Fibroblast of pulmonary artery (primary cell): ENCODE results near the gene DHTKD1.
A peak's percentile ranks its signal among the peaks of the same experiment; 100 is the strongest.

Experiments used
- DNase-seq: peaks from one replicate; pipeline ENCODE4 v3.0.0-alpha.2; 2010; ENCODE audit warnings: low read depth
- H3K4me3 ChIP-seq: replicated peaks from 2 replicates; pipeline ENCODE4 v1.5.1; 2011; ENCODE audit warnings: low read depth, mild to moderate bottlenecking, control low read depth, low read length, moderate library complexity
- TF ChIP-seq, protein P1 (sequence below): IDR thresholded peaks from 2 replicates; pipeline ENCODE4 v1.5.1; 2011; ENCODE audit warnings: mild to moderate bottlenecking, control low read depth, low read length, inconsistent platforms; ENCODE audit errors: missing control alignments

The DHTKD1 gene

DNA sequence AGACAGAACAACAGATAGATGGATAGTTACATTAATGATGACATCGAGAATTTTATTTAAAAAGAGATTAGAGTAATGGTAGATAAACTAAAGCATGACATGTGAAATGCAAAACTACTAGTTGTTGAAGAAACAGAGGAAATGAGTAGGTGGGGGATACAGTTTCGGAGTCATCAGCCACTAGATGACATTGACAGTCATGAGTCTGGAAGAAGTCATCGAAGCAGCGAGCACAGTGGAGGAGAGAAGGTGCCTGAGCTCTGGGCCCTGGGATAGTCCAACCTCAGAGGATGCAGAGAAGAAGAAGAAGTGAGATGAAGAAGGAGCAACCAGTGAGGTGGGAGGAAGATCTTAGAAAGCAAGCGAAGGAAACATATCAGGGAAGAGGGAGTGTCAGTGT lies 40.5 kb downstream of the DHTKD1 start:
- TF ChIP-seq, protein P1, sequence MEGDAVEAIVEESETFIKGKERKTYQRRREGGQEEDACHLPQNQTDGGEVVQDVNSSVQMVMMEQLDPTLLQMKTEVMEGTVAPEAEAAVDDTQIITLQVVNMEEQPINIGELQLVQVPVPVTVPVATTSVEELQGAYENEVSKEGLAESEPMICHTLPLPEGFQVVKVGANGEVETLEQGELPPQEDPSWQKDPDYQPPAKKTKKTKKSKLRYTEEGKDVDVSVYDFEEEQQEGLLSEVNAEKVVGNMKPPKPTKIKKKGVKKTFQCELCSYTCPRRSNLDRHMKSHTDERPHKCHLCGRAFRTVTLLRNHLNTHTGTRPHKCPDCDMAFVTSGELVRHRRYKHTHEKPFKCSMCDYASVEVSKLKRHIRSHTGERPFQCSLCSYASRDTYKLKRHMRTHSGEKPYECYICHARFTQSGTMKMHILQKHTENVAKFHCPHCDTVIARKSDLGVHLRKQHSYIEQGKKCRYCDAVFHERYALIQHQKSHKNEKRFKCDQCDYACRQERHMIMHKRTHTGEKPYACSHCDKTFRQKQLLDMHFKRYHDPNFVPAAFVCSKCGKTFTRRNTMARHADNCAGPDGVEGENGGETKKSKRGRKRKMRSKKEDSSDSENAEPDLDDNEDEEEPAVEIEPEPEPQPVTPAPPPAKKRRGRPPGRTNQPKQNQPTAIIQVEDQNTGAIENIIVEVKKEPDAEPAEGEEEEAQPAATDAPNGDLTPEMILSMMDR: no peak
- no peak overlapping the region for H3K4me3 ChIP-seq
- DNase-seq: no peak

DNA sequence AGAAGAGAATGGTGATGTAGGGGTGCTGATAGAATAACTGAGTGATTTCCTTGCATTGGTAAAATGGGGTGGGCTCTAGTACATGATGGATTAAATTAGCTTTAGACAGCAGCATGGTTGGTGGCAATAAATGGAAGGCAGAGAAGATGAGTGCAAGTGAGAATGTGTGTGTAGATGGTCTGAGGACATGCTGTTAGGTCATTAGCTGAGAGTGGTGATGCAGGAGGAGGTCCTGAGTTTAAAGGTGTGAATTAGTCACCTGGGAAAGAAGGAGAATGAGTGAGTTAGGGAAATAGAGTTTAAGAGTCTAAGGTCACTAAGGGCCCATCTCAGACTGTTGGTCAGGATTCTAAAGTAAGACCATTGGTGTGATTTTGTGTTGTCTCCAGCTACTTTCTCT lies 42.8 kb downstream of the DHTKD1 start:
- no peak overlapping the region for H3K4me3 ChIP-seq
- TF ChIP-seq, protein P1: no peak
- DNase-seq: no peak

DNA sequence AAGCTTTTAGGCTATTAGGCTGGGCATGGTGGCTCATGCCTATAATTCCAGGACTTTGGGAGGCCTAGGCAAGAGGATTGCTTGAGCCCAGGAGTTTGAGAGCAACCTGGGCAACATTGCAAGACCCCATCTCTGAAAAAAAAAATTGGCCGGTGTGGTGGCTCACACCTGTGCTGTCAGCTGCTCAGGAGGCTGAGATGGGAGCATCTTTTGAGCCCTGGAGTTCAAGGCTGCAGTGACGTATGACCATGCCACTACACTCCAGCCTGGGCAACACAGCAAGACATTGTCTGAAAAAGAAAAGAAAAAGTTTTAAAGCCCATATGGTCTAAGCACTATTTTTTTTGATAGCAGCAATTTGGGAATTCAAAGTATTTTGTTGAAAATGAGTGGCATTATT lies 44.9 kb downstream of the DHTKD1 start:
- H3K4me3 ChIP-seq: no peak overlapping the region
- TF ChIP-seq, protein P1: no peak
- DNase-seq: no peak

DNA sequence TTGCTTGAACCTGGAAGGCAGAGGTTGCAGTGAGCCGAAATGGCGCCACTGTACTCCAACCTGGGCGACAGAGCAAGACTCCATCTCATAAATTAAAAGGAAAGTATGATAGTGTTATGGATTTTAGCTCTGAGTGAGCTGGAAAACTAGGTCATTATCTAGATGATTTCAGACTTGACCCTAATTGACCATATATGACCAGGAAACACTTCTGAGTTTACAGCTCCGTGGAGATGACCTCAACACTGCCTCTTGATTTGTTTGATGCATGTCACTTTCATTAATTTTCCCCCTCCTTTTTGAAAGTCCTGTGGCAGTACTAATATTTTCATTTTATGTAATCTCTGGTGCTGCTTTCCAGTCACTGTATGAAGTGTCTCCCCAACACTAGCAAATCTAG lies 52.9 kb downstream of the DHTKD1 start:
- H3K4me3 ChIP-seq: no peak overlapping the region
- TF ChIP-seq, protein P1: no peak
- no peak for DNase-seq

DNA sequence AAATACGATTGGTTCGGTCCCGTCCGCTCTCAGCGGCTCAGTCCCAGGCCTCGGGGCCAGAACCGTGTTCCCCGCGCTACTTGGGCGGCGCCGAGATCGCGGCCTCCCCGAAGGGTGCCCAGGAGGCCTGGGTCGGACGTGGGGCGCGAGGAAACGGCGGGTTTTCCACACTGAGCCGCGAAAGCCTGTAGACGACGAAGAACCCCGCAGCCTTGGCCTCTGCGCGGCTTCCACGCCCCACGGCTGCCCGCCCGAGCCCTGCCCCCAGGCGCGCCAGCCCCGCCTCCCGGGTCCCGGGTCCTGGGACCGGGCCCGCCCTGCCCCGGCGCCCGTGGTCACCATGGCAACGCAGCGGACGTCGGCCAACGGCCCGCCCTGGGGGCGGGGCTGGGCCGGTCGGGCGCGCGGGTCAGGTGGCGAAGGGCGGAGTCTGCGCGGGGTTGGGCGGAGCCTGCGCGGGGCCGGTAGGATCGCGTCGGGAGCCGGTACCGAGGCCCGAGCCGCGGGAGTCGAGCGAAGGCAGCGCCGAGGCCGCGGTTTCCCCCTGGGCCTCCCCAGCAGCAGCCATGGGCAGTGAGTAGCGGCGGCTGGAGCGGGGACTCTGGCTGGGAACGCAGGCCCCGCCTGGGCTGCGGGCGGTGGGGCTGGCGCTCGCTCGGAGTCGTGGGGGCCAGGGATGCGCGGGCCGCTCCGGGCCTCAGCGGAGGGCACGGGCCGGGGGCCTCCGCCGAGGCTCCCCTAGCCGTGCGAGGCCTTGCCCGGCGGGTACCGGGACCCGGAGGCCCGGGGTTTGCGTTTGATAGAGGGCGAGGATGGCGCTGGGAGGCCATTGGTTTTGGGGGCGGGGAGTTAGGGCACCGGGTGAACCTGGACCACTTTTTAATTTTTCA lies 60.7 kb downstream of the DHTKD1 start, which contains the start of gene SEC61A2:
Gene SEC61A2, plus strand, starts transcription at position 456 of the 890 bp plus-strand sequence. Its CDS starts 111 bp downstream, at position 567.
- DNase-seq: peak; percentile 90
- H3K4me3 ChIP-seq: peak within 1 kb of the TSS; percentile 73
- TF ChIP-seq, protein P1: no peak

DNA sequence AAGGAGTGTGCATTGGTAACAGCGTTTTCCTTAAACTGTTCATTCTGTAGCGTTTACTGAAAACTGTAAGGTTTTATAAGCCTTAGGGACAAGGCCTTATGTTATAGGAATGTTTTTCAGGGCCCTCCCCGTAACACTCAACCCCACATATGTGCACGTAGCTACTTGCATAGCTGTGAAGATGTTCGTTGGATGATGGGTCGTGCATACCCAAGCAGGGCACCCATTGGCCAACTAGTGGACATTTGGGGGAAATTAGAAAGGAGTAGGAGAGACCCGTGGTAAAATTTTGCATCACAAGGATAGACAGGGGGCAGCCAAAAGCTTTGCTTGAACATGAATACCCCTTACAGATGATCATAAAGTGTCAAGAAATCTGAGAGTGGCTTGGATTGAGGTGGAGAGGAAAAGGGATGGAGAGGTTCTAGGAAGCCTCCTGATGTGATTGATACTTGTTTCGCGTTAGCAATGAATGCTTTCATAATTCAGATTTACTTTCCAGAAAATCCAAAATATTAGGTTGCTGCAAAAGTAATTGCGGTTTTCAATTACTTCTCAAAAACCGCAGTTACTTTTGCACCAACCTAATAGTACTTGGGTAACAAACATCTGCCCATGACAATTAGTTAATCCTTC lies 61.6 kb downstream of the DHTKD1 start:
- DNase-seq: peak; percentile 76
- H3K4me3 ChIP-seq: peak overlapping the region; percentile 72
- TF ChIP-seq, protein P1: peak; percentile 60
